Ishikawa (cell line): ENCODE data around the gene FBH1.

Source experiments
- CEBPB ChIP-seq: IDR thresholded peaks from 2 replicates; pipeline ENCODE4 v1.6.1; 2012
- CREB1 ChIP-seq: IDR thresholded peaks from 2 replicates; pipeline ENCODE4 v1.6.1; 2012; ENCODE audit warnings: low read depth
- EGR1 ChIP-seq: IDR thresholded peaks from 2 replicates; pipeline ENCODE4 v1.6.1; 2012
- EP300 ChIP-seq: IDR thresholded peaks from 2 replicates; pipeline ENCODE4 v1.6.1; 2012; ENCODE audit warnings: borderline replicate concordance
- FOXM1 ChIP-seq: IDR thresholded peaks from 2 replicates; pipeline ENCODE4 v1.6.1; 2012; ENCODE audit warnings: low read depth, borderline replicate concordance
- NFIC ChIP-seq: IDR thresholded peaks from 2 replicates; pipeline ENCODE4 v1.6.1; 2012
- RAD21 ChIP-seq: IDR thresholded peaks from 2 replicates; pipeline ENCODE4 v1.6.1; 2012; ENCODE audit warnings: low read depth
- TAF1 ChIP-seq: IDR thresholded peaks from 2 replicates; pipeline ENCODE4 v1.6.1; 2012; ENCODE audit warnings: low read depth, mild to moderate bottlenecking
- TCF12 ChIP-seq: IDR thresholded peaks from 2 replicates; pipeline ENCODE4 v1.6.1; 2012; ENCODE audit warnings: low read depth
- TEAD4 ChIP-seq: IDR thresholded peaks from 2 replicates; pipeline ENCODE4 v1.6.1; 2012
- YY1 ChIP-seq: IDR thresholded peaks from 2 replicates; pipeline ENCODE4 v1.6.1; 2012; ENCODE audit warnings: low read depth
- ZBTB7A ChIP-seq: IDR thresholded peaks from 2 replicates; pipeline ENCODE4 v1.6.1; 2012; ENCODE audit warnings: low read depth
- TF ChIP-seq, protein P1 (sequence below): IDR thresholded peaks from 2 replicates; pipeline ENCODE4 v1.6.1; 2012
- TF ChIP-seq, protein P2 (sequence below): IDR thresholded peaks from 2 replicates; pipeline ENCODE4 v1.6.1; 2012
- TF ChIP-seq, protein P3 (sequence below): IDR thresholded peaks from 2 replicates; pipeline ENCODE4 v1.6.1; 2012; ENCODE audit warnings: low read depth, mild to moderate bottlenecking

Gene FBH1

DNA sequence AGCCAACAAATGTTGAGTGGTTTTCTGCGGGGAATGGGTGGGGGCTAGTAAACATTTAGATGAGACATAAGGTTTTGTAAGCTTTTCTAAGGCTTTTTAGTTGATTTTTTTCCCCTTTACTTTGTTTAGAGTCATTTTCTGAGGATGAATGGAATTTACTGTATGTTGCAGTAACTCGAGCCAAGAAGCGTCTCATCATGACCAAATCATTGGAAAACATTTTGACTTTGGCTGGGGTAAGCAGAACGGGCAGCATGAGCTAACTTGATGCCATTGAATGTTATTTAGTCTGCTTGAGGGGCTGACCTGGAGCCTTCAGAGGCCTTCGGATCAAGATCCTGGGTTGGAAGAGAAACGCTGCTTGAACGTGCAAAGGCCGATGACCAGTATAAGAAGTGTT, 37.3 kb downstream of the FBH1 start:
- TF ChIP-seq RAD21 (no peak), TAF1 (no peak), TCF12 (no peak), EGR1 (no peak), CREB1 (no peak), FOXM1 (no peak), NFIC (no peak), CEBPB (no peak)
- TF ChIP-seq, protein P1, sequence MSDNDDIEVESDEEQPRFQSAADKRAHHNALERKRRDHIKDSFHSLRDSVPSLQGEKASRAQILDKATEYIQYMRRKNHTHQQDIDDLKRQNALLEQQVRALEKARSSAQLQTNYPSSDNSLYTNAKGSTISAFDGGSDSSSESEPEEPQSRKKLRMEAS, result no peak
- TF ChIP-seq, protein P2, sequence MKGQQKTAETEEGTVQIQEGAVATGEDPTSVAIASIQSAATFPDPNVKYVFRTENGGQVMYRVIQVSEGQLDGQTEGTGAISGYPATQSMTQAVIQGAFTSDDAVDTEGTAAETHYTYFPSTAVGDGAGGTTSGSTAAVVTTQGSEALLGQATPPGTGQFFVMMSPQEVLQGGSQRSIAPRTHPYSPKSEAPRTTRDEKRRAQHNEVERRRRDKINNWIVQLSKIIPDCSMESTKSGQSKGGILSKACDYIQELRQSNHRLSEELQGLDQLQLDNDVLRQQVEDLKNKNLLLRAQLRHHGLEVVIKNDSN, result no peak

DNA sequence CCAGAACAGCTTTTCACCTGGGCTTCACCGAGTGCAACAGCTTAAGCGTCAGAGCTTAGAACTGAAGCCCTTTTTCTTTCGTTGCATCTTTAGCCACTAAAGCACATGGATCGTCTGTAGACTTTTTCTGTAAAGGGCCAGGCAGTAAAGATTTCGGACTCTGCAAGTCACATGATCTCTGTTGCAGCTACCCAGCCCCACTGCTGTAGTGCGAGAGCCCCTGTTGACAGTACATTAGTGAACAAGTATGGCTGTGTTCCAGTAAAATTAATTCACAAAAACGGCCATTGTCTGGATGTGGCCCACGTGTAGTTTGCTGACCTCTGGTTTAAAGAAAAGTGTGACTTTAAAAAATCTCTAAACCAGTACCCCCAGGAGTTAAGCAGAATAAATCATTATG, 39.4 kb downstream of the FBH1 start:
- no peak for TF ChIP-seq RAD21
- no peak for TF ChIP-seq CEBPB
- TF ChIP-seq TAF1, result no peak

DNA sequence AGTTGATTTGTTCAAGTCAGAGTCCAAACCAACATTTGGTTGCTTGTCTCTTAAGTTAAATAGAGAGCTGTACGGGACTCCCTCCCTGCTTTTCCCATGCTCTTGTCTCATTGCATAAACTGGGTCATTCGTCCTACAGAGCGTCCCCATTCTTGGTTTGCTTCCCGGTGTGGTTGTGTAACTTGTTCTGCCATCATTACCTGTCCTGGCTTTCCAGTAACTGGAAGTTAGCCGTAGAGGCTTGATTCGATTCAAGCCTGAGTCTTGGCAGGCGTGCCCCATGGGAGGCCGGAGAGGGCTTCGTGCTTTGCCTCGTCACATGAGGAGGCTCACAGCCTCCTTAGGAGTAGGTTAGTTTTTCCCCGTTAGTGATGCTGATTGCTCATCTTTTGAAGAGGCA, 40.2 kb downstream of the FBH1 start:
- no peak for TF ChIP-seq RAD21
- TF ChIP-seq, protein P1, result no peak
- TF ChIP-seq NFIC, result no peak

DNA sequence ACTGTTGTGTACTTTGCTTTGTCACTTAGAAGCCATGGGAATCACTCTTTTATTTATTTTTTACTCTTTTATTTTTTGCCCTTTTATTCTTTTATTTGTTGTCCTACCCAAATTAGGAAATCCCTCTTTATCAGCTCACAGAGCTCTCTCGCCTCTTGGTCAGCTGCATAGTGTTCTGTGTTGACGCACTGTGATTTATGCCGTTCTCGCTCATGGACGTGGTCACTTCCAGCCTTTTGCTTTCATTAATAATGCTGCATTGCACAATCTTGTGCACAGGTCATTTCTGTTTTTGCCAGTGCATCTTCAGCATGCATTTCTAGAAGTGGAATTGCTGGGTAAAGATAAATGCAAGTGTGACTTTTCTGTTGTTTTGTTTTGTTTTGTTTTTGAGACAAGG, 42.3 kb downstream of the FBH1 start:
- no peak for TF ChIP-seq TEAD4
- TF ChIP-seq CEBPB, result no peak
- no peak for TF ChIP-seq NFIC

DNA sequence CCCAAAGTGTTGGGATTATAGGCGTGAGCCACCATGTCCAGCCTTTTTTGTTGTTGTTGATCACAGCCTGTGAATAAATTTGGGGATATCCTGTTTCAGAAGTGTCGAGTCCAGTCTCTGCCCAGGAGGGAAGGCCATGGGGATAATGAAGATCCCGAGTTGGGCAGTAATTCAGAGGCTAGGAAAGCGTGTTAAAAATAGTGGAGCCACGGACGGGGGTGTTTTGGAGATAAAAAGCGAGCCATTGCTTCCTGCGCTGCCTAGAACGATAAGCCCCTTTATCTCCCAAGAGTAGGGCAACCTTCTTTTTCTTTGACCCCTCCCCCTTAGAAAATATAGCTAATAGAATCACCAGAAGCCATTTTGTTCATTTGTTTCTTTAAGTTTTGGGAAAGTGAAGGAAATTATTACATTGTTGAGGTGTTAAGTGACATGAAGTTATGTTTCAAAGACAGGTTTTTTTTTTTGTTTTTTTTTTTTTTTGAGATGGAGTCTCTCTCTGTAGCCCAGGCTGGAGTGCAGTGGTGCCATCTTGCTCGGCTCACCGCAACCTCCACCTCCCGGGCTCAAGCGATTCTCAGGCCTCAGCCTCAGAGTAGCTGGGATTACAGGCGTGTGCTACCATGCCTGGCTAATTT, 44.0 kb downstream of the FBH1 start:
- TF ChIP-seq RAD21, result no peak
- TF ChIP-seq EGR1, result no peak
- TF ChIP-seq NFIC, result no peak
- no peak for TF ChIP-seq YY1
- TF ChIP-seq ZBTB7A, result no peak
- TF ChIP-seq FOXM1, result no peak
- TF ChIP-seq, protein P1, result no peak
- no peak for TF ChIP-seq TAF1
- no peak for TF ChIP-seq TEAD4
- TF ChIP-seq CREB1, result no peak
- TF ChIP-seq, protein P2, result no peak
- TF ChIP-seq EP300, result no peak
- no peak for TF ChIP-seq TCF12
- TF ChIP-seq, protein P3, sequence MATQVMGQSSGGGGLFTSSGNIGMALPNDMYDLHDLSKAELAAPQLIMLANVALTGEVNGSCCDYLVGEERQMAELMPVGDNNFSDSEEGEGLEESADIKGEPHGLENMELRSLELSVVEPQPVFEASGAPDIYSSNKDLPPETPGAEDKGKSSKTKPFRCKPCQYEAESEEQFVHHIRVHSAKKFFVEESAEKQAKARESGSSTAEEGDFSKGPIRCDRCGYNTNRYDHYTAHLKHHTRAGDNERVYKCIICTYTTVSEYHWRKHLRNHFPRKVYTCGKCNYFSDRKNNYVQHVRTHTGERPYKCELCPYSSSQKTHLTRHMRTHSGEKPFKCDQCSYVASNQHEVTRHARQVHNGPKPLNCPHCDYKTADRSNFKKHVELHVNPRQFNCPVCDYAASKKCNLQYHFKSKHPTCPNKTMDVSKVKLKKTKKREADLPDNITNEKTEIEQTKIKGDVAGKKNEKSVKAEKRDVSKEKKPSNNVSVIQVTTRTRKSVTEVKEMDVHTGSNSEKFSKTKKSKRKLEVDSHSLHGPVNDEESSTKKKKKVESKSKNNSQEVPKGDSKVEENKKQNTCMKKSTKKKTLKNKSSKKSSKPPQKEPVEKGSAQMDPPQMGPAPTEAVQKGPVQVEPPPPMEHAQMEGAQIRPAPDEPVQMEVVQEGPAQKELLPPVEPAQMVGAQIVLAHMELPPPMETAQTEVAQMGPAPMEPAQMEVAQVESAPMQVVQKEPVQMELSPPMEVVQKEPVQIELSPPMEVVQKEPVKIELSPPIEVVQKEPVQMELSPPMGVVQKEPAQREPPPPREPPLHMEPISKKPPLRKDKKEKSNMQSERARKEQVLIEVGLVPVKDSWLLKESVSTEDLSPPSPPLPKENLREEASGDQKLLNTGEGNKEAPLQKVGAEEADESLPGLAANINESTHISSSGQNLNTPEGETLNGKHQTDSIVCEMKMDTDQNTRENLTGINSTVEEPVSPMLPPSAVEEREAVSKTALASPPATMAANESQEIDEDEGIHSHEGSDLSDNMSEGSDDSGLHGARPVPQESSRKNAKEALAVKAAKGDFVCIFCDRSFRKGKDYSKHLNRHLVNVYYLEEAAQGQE, result no peak
- no peak for TF ChIP-seq CEBPB

DNA sequence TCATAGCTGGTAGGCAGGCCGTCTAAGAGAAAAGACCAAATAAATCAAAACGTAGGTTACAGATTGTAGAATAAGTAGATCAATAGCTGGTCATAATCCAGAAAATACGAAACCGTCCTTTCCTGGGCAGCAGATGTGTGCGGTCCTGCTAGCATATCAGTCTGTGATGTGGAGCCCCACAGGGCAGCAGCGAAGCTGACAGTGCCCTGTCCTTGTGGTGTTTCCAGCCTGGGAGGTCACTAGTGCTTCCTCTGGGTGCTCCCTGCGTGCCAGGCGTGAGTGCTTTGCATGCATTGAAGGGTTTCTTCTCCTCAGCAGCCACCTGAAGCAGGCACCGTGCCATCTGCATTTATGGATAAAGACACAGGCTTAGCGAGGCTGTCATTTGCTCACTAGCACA, 45.6 kb downstream of the FBH1 start:
- TF ChIP-seq, protein P2, result no peak
- TF ChIP-seq, protein P1, result no peak
- TF ChIP-seq RAD21, result no peak
- TF ChIP-seq YY1, result no peak
- no peak for TF ChIP-seq TCF12
- TF ChIP-seq EGR1, result no peak
- no peak for TF ChIP-seq FOXM1
- TF ChIP-seq, protein P3, result no peak
- TF ChIP-seq TAF1, result no peak
- no peak for TF ChIP-seq NFIC
- TF ChIP-seq EP300, result no peak
- no peak for TF ChIP-seq CREB1
- TF ChIP-seq ZBTB7A, result no peak
- TF ChIP-seq CEBPB, result no peak
- TF ChIP-seq TEAD4, result no peak
